GM19035 (cell line): ENCODE measurements around the gene ATE1.

Experiments used
- ATAC-seq: cut with Tn5 transposase; IDR thresholded peaks from one replicate; pipeline ENCODE4 v1.9.1; 2021; ENCODE audit not compliant: unreplicated experiment

Gene ATE1

DNA sequence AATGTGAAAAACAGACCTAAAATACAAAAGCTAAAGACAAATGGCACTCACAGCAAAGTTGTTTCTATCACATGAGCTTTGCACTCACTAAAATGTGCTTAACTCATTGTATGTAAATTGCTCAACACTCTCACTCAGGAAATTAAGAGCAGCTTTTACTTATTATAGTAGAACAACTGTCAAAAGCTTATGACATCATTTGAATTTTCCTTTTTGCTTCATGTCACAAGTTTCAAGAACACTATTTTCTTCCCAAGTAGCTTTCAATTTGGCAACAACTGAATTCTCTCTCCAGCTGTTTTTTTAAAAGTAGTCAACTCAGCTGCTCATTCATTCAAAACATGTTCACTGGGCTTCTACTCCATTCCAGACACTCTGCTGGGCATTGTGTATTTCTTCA is 46.9 kb downstream of the ATE1 start:
- ATAC-seq = no peak

DNA sequence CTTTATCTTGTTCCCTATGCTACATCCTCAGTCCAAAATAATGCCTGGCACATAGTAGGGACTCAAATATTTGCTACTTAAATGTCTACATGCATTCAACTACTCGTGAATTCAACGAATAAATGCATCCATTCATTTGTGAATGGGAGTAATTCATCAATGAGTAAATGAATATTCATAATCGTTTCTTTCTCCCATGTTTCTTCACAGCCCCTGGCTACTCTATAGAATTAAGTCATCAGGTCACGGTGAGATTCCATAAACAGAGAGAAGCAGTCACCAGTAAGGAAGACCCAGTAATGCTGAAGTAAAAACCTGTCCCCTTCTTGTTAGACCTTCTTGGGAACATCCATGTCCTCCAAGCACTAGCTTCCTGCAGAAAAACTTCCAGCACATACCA is 48.4 kb downstream of the ATE1 start:
- ATAC-seq = no peak

DNA sequence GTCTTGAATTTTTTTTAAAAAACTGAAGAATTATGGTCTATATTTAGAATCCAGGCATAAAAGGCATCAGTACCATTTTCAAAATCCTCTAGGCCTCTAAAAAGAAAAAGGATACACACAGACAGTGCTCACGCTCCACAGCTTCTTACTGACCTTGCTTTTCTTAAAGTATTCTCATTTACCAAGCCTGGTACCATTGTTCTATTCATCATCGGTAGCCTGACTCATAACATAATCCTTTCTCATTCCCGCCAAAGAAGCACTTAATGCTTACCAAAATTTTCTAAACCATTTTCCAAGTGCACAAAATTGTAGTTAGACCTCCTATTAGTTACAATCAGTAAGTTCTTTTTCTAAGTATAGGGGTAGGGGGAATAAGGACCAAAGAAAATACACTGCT is 54.6 kb downstream of the ATE1 start:
- ATAC-seq = no peak

DNA sequence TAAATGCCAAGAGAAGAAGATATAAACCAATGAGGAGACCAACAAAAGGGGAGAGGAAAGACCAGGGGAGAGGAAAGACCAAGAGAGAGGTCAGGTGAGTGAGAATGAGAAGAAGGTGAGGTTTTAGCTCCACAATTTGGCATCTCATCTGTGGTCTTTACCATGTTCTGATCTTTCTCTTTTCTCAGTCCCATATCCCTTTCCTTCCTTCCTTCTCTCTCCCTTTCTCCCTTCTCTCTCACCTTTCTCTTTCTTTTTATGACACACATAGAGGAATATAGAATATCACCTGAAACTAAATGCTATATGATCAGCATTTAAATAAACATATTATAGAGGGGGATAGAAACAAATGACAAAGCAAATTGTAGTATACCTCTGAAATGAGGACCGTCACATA is 57.4 kb downstream of the ATE1 start:
- no peak for ATAC-seq

DNA sequence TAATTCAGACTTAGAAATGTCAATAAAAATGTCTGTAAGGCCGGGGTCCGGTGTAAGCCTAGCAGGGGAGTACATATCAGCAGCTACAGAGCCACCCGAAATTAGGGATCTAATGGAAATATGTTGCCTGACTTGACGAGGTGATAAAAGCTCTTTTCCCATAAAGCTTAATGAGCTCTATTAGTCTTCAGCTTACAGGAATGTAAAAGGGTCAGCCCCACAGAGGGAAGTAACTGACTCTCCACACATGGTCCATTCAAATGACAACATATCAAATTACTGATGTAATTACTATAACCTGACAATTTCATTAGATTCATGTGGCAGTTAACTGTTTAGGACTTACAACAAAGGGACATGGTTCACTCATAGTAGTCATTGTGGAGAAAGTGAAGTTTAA is 62.3 kb downstream of the ATE1 start:
- no peak for ATAC-seq

DNA sequence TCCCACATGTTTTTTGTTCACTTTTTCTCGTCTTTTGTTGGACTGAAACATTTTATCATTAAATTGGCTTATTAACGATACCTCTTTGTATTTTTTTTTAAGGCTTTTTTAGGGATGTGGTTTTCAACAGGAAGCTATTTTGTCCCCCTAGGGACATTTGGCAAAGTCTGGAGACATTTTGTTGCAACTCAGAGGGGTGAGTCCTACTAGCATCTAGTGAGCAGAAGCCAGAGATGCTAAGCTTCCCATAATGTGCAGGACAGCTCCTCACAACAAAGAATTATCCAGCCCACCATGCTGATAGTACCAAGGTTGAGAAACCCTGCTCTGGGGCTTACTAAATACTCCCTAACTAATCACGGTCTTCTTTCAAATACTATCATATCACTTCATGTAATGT is 63.2 kb downstream of the ATE1 start:
- ATAC-seq = no peak

DNA sequence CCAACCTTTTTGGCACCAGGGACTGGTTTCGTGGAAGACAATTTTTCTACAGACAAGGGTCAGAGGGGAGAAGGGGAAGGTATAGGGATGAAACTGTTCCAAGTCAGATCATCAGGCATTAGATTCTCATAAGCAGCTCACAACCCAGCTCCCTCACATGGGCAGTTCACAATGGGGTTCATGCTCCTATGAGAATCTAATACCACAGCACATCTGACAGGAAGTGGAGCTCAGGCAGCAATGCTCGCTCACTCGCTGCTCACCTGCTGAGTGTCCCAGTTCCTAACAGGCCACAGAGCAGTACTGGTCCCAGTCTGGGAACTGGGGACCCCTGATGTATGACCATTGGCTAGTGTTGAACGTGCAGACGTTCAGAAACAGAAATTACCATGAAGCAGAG is 63.7 kb downstream of the ATE1 start:
- no peak for ATAC-seq

DNA sequence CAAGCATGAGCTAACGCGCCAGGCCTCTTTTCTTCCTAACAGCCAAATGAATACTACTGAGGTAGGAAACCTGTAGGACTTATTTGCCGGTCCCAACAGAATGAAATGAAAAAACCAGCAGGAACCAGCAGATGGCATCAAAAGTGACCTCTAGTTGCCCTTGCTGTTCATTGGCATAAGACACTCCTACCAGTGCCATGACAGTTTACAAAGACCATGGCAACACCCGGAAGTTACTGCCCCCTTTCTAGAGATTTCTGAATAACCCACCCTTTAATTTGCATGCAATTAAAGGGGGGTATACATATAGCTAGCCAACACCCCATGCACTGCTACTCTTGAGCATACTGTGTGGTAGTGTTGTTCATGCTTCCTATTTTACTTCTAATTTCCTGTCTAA is 65.2 kb downstream of the ATE1 start:
- no peak for ATAC-seq

DNA sequence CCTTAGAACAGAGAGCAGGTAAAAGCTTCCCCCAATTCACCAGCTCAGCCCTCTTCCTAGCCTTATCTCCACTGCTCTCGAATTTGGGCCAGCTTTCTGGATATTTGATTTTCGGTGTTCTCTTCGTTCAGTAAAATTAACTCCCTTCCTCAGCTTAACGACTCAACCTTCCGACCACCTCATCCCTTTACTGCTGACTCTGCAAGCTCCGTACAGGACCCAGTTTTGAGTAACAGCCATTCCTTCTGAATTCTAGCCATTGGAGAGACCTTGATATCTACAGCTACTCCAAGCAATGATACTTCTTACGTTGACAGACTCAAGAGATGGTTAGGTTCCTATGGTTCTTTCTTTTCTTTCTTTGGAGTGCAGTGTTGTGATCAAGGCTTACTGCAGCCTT is 65.8 kb downstream of the ATE1 start:
- ATAC-seq = no peak

DNA sequence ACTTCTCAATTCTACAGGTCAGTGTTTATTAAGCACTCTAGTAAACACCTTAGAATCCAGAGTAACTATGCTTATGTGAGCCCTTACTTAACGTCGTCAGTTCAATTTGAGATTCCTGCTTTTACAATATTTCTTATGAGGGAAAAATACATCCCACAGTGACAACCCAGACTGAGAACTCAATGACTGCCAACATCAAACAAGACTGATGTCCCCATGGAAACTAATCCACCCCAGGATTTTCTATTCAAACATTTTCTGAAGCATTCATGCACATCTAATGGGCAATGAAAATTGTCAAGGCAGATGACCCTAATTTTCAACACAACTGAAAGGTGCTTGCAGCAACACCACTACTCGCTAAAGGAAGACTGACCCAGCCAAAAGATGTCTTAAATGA is 67.0 kb downstream of the ATE1 start:
- no peak for ATAC-seq

DNA sequence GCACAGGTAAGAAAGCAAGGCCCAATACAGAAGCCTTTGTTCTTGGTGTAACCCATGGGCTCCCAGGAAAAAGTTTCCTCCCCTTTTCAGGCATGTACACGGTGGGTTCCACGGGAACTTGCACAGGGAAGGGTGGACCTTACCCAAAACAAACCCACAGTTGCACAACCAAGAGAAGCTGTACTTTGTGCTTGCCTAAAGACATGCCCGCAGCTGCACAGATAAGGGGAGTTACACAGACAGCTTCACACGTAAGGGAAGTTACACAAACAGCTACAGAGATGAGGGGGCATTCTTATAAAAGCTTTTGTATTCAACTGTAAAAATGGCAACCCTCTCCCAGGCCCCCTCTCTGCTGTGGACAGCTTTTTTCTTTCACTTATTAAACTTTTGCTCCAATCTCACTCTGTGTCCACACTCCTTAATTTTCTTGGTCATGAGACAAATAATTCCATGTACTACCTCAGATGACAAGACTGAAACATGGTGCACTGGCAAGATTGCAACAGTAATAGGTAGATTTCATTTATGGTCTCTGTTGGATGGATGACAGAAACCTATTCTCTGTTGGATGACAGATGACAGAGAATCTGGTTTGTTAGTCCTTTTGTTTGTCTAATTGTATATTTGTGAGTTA is 72.9 kb downstream of the ATE1 start:
- no peak for ATAC-seq

DNA sequence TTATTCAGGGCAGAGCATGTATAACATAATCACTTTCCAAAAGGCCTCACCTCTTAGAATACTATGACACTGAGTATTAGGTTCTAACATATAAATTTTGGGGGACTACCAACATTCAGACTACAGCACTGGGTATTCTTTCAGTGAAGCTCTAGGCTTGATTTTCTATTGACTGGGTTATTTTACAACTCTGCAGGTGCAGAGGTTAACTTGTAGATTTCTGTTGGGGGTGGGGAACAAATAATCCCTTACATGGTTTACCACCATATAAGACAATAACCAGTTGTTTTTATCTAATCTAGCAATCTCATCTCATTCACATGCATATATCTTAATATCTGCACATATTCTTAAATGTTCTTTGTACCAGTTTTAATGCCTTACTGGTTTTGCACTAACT is 73.9 kb downstream of the ATE1 start:
- ATAC-seq = no peak

DNA sequence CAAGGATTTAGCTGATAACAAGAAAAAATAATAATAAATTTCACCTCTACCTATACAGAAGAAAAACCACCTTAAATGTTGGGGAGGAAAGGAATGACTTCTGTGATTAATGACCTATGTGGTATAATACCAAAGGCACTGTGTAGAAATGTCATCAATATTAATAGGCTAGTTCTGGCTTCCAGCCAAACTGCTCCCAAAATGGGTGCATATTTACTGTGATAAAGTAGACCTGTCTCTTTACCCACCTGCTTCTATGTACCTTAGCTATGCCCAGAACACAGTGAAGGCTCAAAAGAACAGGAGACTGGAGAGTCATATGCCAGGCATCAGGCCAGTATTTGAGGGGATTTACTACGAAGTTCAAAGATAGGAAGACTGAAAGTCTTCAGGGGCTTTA is 76.0 kb downstream of the ATE1 start:
- ATAC-seq = no peak

DNA sequence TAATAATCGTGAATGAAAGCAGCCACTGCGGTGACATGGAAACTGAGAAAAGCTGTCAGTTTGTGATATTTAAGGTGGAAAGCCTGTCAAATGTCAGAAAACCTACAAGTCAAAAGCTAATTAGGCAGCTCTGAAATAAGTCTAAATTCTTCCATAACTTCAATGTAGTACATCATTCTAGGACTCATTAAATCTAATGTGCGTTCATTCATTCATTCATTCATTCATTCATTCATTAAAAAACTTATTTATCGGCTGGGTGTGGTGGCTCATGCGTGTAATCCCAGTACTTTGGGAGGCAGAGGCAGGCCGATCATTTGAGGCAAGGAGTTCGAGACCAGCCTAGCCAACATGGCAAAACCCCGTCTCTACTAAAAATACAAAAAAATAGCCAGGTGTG is 79.7 kb downstream of the ATE1 start:
- ATAC-seq = no peak

DNA sequence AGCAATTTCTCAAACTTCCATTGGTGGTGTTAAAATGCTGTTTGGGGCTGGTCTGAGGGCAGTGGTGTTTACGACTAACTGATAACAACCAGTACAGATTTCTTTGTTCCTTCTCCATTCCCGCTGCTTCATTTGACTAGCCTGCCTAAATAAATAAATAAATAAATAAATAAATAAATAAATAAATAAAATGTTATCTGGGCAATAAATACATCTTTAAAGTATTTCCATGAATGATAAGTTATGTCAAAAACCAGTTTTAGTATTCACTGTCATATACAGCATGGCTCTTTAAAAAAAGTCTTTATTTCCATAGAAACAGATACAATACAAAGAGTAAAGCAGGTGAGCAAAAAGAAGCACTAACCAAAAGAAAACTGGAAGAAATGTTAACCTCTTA is 81.3 kb downstream of the ATE1 start:
- ATAC-seq = no peak

DNA sequence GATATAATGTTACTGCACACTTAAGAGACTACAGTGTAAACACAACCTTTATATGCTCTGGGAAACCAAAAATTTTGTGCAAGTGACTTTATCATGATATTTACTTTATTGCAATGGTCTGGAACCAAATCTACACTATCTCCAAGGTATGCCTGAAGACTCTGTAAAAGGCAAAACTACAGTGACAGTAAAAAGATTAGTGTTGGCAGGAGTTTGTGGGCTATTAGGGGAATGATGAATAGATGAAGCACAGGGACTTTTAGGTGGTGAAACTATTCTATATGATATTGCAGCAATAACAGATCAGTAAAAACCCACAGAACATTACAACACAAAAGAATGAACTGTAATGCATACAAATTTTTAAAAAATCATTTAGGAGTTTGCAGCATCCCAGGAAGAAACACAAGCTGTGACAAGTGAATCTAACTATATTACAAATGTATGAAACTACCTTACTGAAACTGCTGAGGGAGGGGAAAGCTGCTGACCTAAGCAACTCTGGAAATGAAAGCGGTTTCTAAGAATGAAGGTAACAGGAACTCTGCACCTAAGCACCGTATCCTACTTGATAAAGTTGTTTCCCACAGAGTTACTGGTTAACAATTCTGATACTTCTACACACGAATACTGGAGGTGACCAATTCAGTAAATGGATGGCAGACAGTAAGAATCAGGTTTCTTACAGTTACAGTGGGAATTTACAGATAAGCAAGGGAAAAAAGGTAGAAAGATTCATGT is 82.6 kb downstream of the ATE1 start:
- ATAC-seq = no peak

DNA sequence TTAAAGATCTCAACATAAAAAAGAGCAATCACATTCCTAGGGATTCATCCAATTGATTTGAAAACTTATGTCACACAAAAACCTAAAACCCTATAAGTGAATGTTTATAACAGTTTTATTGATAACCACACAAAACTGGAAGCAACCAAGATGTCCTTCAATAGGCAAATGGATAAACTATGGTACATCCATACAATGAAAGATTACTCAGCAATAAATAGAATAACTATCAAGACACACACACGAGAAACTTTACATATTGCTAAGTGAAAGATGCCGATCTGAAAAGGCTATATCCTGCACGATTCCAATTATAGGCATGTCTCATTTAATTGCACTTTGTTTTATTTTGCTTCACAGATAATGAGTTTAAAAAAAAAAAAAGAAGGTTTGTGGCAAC is 83.3 kb downstream of the ATE1 start:
- ATAC-seq = no peak

DNA sequence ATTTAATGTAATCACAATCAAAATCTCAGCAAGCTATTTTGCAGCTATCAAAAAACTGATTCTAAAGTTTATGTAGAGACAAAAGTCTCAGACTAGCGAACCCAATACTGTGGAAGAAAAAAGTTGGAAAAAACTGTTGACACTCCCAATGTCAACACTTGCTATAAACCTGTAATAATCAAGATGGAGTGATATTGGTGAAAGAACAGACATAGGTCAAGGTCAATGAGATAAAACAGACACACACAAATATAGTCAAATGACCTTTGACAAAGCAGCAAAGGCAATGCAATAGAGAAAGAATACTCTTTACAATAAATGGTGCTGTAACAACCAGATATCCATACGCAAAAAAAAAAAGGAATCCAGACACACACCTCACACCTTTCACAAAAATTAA is 84.5 kb downstream of the ATE1 start:
- no peak for ATAC-seq

DNA sequence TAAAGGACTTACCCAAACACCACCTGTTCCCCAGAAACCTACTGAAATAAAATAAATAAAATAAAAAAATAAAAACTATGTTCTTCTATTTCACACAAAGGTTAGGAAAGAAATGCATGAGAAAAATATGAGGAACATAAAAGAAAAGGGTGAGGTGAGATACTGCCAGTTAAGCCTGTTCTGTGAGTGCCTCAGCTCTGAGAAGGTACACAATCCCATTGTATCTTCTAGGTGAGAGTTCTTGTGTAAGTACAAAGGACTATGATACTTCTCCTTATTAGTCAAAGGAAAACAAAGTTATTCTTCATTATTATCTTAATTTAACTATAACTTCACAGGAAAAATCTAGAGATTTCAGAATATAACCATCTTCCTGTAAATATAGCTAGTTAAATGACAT is 86.0 kb downstream of the ATE1 start:
- ATAC-seq = no peak

DNA sequence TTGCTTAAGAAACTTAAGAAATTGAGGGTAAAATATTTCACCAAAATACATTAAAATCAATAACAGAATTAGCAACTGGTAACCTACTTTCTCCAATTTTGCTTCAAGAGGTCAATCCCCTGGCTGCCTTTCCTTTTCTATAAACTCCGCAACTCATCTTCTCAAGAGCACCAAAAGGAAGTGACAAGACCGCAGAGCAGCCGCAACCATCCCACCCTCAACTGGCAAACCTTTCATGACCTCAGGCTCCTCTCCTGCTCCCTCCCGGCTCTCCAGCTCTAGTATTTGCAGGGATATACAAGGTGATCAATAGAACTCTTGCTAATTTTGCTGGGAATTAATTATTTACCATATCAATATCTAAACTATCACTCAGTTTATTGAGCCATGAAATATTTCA is 88.9 kb downstream of the ATE1 start:
- ATAC-seq = no peak

DNA sequence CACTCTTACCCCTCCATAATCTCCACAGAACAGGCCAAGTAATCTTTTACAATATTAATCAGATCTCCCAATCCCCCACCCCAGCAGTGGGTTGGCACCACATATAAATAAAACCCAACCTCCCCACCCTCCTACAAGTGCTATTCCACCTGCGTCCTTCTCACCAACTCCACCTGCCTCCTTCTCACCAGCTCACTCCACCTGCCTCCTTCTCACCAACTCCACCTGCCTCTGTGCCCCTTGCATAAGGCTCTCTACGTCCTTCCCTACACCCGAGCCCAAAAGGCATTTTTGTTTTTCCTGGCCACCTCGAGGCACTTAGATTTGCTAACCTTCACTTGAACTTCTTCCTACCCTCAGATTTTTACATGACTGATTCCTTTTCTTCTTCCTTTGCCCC is 89.7 kb downstream of the ATE1 start:
- ATAC-seq = no peak

DNA sequence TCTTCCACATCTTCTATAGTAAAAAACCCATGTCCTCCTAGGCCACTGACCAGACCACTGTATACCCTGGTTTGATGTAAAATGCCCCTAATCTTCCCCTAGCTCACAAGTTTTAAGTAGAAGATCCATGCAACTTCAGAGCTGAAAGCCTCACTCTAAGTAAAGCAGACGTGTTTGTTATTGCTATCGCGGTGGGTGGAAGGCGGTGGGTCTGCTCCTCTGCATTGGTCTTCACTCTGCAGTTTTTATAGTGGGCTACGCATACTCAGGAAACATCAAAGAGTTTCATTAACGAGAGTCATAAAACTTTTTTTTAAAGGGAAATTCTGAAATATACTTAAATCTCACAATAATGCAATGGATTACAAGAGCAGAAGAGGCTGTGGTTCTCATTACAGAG is 91.7 kb downstream of the ATE1 start:
- no peak for ATAC-seq

DNA sequence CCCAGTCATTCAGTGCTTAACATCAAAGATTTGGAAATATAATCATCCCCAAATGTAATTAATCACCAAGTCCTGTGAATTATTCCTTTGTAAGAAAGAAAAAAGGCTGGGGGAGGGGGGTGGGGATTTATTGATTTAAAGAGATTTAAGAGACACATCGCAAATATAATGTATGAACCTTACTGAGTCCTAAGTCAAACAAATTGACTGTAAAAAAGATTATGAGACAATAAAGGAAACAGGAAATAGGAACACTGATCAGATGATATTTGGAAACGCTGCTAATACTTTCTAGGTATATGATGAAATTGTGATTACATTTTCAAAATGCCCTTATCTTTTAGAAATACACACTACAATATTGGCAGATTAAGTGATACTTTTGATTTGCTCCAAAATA is 92.5 kb downstream of the ATE1 start:
- no peak for ATAC-seq
